HG03139 (cell line): ENCODE data around the gene PRMT7.

Experiments
- ATAC-seq: cut with Tn5 transposase; IDR thresholded peaks from one replicate; pipeline ENCODE4 v1.9.1; 2021; ENCODE audit not compliant: unreplicated experiment

The PRMT7 gene

DNA sequence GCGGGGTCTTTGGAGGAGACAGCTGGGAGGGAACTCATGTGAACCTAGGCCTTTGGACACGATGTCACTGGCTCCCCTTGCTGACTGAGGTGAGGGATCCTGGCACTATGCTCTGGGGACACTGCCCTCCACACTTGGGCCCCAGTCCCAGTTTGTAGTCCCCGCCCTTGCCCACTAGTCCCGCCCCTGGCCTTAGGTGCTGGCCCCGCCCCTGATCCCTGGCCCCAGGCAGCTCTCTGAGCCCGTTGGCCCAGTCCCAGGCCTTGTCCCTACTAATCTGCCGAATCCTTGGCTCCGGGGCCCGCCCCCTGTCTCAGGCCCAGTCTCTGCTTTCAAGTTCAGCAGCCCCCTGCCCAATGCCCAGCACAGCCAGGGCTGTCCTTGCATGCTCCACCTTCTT lies 76.5 kb downstream of the PRMT7 start:
- ATAC-seq, result no peak

DNA sequence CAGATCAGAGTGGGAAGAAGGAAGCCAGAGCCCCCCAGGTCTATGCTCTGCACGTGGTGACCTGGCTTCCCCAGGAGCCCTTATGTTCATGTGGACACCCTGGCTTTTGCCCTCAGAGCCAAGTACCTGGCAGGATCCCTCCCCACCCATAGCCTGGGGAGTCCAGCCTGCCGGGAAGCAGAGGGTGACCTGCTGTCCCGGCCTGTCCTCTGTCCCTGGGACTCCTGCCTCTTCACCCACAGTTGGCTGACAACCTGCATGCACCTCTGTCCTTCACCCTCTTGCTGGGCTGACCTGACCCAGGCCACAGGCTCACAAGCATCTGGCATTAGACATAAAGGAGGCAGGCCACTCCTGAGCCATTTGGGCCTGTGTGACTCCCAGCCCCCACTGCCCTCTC lies 77.3 kb downstream of the PRMT7 start:
- no peak for ATAC-seq

DNA sequence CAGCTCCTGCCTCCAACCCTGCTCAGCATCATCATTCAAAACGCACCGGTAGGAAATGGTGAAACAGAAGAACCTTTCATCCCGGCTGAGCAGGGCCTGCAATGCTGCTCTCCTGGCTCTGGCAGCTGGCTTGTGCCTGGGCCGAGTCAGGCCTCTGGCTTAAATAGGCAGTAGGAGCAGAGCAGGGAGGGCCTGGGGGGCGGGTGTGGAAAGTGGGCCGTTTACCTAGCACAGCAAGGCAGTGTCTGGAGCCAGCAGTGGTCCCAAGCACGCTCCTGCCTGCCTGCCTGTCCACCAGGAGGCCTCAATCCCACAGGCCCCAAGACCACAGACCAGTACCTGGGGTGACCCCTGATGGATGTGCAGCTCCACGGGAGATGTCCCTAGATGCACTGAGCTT lies 78.2 kb downstream of the PRMT7 start:
- ATAC-seq, result no peak

DNA sequence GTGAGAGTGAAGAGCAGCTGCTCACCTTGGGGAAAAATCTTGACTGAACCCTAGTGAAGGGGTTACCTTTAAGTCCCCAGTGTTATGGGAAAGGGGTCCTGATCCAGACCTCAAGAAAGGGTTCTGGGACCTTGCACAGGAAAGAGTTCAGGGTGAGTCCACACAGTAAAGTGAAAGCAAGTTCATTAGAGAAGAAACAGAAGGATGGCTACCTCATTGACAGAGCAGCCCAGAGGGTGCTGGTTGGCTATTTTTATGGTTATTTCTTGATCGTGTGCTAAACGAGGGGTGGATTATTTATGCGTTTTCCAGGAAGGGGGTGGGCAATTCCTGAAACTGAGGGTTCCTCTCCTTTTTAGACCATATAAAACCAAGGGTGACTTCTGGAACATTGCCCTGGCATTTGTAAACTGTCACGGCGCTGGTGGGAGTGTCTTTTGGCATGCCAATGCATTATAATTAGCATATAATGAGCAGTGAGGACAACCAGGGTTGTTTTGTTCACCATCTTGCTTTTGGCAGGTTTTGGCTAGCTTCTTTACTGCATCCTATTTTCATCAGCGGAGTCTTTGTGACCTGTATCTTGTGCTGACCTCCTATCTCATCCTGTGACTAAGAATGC lies 79.0 kb downstream of the PRMT7 start:
- no peak for ATAC-seq

DNA sequence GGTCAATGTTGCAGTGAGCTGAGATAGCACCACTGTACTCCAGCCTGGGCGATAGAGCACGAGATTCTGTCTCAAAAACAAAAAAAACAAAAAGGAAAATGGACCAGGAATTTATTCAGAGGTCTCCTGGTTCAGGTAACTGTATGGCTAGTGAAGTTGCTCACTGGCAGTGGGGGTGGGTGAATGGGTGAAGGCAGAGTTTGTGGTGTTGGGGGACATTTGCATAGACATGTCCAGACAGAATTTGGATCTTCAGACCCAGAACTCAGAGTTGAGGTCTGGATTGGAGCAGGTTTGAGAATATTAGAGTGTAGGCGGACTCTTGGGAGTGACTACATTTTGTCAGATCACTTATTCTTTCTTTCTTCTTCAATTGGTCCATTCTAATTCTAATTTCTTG lies 82.5 kb downstream of the PRMT7 start:
- ATAC-seq, result no peak

DNA sequence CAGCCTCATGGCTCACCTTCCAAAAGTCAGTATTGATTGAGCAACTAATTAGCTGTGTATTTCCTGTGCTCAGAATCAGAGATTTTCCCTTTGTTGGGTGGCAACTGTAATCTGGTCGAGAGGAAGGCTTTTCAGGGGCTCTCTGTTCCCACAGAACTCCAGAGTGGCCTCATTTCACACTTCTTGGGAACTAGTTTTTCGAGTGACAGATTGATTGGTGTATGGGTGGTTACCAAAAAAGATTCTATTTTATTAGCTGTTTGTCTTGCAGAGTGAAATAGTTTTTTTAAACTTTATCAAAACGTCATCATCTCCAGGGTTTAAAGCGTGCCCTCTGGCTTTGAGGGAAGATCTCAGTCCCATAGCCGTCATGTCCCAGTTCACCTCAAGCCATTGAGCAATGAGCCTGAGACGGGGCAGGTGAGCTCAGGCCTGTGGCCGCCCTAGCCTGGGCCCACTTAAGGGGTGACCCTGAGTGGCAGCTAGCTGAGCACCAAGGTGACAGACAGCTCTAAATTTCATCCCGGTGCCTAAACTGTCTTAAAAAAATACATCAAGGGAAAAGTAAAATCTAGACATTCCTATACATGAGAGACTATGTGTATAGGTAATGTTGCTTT lies 84.5 kb downstream of the PRMT7 start:
- no peak for ATAC-seq

DNA sequence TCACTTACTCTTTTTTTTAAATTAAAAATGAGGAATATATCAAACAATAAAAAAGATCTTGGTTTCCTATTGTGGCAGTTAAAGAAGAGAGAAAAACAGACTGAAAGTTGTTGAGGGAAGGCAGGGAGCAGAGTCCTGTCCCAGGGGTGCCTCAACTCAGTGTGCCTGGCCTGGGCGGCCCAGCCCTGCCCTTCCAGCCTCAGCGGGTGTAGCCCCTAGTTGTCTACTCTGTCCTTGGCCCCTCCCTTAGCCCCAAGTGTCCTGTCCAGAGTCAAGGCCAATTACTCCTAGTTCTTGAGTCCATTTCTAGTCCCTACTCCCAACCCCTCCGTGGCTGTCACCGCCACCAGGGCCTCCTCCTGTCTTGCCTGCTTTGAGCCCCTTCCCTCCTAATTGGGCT lies 85.0 kb downstream of the PRMT7 start:
- ATAC-seq, result no peak

DNA sequence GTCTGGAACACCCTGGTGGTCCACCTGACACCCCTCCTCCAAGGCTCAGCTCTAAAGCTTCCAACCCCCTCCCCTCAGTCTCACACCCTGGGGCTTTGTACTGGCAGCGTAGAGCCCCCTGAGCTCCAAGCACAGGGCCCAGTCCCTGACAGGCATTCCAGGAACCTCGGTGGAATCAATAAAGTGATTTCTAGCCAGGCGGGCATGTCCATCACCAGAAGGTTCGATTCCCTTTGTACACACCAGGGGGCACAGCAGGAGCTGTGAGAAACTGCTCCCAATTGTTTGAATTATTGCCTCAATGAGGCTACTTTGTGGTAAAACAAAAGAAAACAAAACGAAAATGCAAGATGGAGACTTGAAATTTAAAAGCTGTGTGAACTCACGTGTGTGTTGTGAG lies 85.7 kb downstream of the PRMT7 start:
- ATAC-seq, result no peak

DNA sequence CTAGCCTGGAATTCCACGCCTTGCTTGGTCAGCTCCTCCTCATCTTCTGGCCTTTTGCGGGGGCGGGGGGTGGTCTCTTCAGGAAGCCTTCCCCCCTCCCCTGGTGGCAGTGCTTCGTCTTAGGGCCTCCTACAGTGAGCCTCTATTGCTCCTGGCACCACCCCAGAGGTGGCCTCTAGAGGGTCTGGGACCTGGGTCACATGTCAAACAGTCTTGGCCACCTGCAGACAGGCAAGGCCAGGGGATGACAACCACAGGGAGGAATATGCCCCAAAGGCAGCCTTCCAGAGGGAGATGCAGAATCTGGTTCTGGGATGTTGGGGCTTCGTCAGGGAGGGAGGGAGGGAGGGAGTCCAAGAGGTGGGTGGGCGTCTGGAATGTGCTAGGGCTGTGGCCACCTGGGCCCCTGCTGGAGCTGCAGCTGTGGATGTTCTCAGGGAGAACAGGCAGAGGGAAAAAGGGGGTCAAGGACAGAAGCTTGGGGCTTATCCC lies 86.9 kb downstream of the PRMT7 start:
- ATAC-seq, result no peak

DNA sequence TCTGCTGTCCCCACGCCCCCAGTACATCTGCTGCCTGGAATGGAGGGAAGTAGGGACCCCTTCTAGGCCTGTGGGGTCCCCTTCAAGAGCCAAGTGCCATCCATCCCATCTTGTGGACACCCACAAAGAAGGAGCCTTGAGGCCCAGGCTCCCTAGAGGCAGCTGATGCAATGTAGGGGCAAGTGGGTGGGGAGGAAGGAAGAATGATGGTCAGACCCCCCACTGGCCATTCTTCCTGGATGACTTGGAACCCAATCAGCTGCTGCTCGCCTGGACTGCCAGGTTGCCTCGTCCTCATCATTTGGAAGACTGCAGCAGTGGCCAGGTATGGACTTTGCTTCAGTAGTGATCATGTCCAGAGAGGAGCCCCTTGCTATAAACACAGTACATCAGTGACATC lies 88.6 kb downstream of the PRMT7 start:
- ATAC-seq, result no peak

DNA sequence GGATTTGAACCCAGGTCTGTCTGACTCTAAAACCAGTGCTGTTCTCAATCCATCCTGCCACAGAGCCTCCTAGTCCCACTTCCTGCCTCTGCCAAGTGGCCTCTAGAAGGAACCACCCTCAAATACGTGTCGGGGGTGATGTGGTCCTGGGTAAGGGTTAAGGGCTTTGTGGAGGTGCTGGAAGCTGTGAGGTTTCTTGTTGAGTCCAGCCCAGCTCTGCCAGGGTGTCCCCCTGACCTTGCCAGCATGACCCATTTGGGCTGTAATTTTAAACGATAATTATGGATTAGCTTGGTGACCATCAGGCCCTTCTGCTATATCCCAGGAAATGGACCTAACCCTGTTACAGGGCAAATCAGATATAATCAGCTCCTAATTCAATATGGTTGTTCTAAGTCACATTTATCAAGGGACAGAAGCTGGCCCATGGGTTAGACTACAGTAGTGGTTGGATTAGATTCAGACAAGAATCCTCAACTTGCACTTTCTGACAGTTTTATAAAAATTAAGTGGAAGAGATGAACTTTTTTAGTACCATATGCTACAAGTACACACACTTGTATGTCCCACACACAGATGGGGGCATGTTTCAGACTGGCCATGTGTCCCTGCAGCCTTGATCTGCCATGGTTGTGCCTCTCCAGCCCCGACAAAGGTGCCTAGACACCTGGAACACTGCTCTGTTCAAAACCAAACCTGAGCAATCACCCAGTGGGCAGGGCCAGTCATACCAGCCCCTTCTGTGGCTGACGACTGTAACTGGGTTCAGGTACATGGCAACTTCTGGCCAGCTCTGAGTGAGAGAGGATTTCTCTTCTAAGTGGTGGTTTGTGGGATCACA lies 89.5 kb downstream of the PRMT7 start:
- no peak for ATAC-seq

DNA sequence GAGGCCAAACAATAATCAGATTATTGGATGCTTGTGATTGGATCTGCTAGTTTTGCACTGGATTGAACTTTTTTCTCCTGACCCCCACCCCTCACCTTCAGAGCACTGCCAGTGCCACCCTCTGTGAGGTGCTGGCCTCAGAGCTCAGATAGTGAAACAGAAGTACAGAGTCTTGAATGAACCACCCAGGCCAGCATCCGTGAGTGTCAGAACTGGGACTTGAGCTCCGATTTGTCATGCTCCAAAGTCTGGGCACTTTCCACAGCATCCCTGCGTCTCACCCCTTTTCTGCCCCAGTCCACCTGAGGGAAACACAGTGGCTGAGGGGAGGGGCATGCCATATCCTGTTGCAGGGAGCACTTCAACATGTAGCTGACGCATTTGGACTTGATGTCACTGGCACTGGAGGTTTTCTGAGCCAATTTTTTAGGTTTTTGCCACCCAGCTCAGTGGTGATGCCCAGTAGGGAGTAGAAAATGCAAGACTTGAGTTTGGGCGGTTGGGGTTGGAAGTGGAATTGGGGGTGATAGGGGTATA lies 90.2 kb downstream of the PRMT7 start:
- ATAC-seq, result no peak

DNA sequence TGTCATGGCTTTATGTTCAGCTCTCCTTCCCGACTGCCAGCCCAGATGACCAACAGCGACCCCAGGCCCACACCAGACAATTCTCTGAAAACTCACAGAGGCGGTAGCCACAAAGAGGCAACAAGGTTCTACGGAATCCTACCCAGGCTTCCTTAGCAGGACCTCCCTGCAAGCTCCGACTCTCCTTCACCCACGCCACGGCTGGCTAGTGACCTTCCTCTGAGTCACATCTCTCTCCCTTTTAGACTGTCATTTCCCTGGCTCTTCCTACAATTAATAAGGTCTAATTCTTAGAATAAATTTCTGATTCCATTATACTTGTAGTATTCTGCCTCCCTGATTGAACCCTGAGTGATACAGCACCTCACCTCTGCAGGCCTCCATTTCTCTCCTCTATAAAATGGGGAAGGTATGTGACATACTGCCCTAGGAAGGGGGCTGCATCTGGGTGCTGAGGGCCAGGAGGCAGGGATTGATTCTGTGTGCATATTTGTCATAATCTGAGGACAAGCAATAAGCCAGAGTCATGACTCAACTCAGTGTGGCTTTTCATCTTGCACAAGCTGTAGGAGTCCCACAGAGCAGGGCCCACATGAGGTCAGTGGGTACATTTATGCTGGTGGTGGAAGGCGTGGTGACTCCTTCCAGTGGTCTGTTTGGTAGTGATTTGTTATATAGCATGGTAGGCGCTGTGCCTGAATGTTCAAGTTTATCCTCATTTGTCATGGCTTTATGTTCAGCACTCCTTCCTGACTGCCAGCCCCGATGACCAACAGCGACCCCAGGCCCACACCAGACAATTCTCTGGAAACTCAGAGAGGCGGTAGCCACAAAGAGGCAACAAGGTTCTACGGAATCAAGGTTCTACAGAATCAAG lies 91.3 kb downstream of the PRMT7 start:
- ATAC-seq, result no peak

DNA sequence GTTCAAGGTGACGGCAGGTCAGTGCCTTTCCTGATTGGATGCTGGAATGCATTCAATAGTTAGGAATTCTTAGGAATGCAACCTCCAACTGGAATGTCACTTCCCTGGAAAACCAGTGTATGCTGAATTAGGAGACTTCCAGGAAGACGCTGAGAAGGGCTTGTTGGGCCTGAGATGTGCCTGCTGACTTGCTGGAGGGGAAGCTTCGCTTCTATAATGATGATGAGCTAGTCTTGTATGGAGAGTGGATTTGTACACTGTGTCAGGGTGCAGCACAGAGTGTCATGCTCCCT lies 91.9 kb downstream of the PRMT7 start:
- ATAC-seq, result no peak

DNA sequence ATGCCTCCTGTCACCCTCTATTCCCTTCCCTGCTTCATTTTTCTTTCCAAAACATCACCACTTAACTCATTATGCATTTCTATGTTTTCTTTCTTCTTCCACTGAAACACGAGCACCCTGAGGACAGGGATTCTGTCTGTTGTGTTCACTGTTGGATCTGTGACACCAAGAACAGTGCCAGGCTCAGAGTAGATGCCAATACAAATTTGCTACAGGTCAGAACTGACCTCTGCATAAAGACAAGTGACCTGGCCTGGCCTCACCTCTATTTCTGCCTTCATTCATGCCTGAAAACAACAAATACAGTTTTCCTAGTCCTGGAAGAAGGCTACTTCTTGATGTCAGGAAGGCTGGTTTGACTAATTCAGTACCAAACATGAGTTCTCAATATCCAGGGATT lies 92.4 kb downstream of the PRMT7 start:
- ATAC-seq, result no peak

DNA sequence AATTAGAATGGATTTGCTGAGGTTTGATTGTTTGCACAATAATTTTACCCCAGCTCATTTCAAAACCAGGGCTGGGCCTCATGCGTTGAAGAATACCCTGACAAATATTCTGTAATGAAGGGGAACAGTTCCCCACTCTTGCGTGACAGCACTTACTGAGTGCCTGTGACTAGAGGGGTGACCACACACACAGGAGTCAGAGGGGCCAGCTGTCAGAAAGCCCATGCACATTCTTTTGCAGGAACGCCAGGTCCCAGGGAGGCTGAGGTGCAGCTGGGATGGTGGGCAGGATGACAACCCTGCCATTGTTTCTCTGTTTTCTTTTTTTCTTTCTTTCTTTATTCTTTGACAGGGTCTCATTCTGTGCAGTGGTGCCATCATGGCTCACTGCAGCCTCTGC lies 92.9 kb downstream of the PRMT7 start:
- ATAC-seq, result no peak

DNA sequence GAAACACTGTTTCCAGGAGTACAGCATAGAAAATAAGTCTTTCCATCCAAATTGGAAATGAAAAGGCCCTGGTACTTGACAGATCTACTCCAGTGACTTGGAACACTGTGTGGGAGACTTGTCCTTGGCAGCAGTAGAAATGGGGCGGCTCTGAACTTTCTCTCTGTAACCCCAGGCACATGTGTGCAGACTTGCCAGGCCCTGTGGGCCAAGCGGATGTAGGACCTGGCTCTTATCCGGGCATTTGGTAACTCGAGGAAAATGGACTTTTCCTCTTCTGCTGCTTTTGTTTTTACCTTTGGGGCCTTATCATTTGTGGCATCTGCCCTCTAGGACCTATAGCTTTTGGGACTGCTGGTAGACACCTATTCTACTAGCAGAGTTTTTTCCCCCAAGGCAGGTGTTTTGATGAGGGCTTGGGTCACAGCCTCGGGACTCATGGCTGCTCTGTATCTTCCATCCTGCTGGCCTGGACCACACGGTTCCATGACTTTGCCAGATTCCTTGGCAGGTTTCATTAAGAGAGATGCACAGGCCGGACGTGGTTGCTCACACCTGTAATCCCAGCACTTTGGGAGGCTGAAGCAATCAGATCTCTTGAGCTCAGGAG lies 94.0 kb downstream of the PRMT7 start:
- ATAC-seq, result no peak

DNA sequence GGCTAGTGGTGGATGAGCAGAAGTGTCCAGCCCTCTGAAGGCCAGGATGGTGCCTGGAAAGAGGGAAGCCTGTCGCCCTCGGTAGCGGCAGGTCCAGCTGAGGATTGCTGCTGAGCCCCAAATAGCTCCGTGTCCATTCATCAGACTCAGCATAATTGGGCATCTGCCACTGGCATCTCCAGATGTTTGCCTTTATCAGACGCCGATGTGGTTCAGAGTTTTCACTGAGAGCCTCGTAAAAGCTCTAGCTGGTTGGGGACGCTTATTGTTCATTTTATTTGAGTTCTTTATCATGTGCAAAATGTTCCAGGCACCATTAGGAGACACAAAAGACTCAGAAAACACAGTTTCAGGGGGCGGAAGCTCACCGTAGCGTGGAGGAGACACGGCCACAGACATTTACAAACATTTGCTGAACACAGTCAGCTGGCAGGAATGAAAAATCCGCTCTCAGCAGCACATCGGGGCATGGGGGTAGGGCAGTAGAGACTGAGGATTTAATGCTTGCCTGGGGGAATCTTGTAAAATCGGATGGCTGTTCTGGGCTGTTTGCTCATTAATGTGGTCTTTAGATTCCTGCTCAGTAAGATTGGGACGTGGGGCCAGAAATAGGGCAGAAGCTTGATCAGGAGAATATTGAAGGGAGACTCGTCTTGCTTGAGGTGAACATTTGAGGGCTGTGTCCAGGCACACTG lies 95.8 kb downstream of the PRMT7 start:
- no peak for ATAC-seq
